T-helper 2 cell (primary cell): ENCODE results near the gene TGFBR2.
"Not testable (repeated sequence)": the region's sequence is repeated elsewhere in the genome, so short reads cannot be mapped to it uniquely, and the experiment has no call there.

Experiments used
- DNase-seq, 5 experiments: peaks; one replicate each; pipeline versions ENCODE4 v3.0.0 to v3.0.0-alpha.2; 2012 to 2022

Gene TGFBR2

GRCh38 chr3:30658328-30659052, 52.1 kb downstream of the TGFBR2 start:
- DNase-seq, result peak in 3 of 5 experiments; percentile 20 to 95 (median 71)

GRCh38 chr3:30659270-30660130, 53.1 kb downstream of the TGFBR2 start:
- peak in 1 of 5 experiments; percentile 57 for DNase-seq

GRCh38 chr3:30660136-30660535, 53.7 kb downstream of the TGFBR2 start:
- DNase-seq, result no peak

- no peak for DNase-seq
Observed at GRCh38 chr3:30660656-30661055, 54.3 kb downstream of the TGFBR2 start.

- DNase-seq, result peak in 1 of 5 experiments; percentile 70
Observed at GRCh38 chr3:30661098-30661873, 54.9 kb downstream of the TGFBR2 start.

- no peak for DNase-seq
Observed at GRCh38 chr3:30662836-30663235, 56.4 kb downstream of the TGFBR2 start.

GRCh38 chr3:30663533-30664241, 57.3 kb downstream of the TGFBR2 start:
- no peak for DNase-seq

- peak in 1 of 5 experiments; percentile 55 for DNase-seq
Observed at GRCh38 chr3:30664459-30664858, 58.1 kb downstream of the TGFBR2 start.

- peak in 2 of 5 experiments; percentile 42 to 82 for DNase-seq
Observed at GRCh38 chr3:30664884-30665283, 58.5 kb downstream of the TGFBR2 start.

GRCh38 chr3:30665539-30665938, 59.1 kb downstream of the TGFBR2 start:
- no peak for DNase-seq

- no peak for DNase-seq
Observed at GRCh38 chr3:30666572-30667279, 60.3 kb downstream of the TGFBR2 start.

GRCh38 chr3:30667280-30667651, 60.9 kb downstream of the TGFBR2 start:
- peak in 2 of 5 experiments; percentile 15 to 72 for DNase-seq

GRCh38 chr3:30668051-30668609, 61.7 kb downstream of the TGFBR2 start:
- no peak for DNase-seq

GRCh38 chr3:30669360-30669934, 63.0 kb downstream of the TGFBR2 start:
- not testable (repeated sequence) for DNase-seq

GRCh38 chr3:30670292-30670691, 63.9 kb downstream of the TGFBR2 start:
- DNase-seq, result no peak

GRCh38 chr3:30671527-30672286, 65.3 kb downstream of the TGFBR2 start:
- DNase-seq, result peak in 1 of 5 experiments; percentile 39

GRCh38 chr3:30672287-30672735, 65.9 kb downstream of the TGFBR2 start:
- no peak for DNase-seq

GRCh38 chr3:30672959-30673358, 66.6 kb downstream of the TGFBR2 start:
- no peak for DNase-seq

- no peak for DNase-seq
Observed at GRCh38 chr3:30673425-30674341, 67.3 kb downstream of the TGFBR2 start.
